Panc1 (cell line): Measurements from ENCODE around the gene AMBRA1. TPM values are rescaled to one million over a fixed set of nuclear protein-coding genes. Genes with fewer than 3 reads are reported as not detected.

Source experiments
- ATAC-seq: fragments of 200-7000 bp; cut with Tn5 transposase; 2 replicates; pipeline ENCODE4 v1.9.1; 2020; ENCODE audit warnings: mild to moderate bottlenecking, moderate library complexity
- BruUV-seq: library from RNA; stranded (reverse); fragments of 400-500 nt; replicated peaks from 2 replicates; lab custom pipeline; 2021; lab: Mats Ljungman, UMichigan
- CTCF ChIA-PET: fragments of 300-600 bp; sonication (Branson Sonifier 250); formaldehyde crosslinking; loops from one replicate; lab custom pipeline; 2022; ENCODE audit warnings: antibody characterized with exemption; lab: Charles Lee
- POLR2A ChIA-PET: fragments of 300-600 bp; sonication (Branson Sonifier 250); formaldehyde crosslinking; loops from one replicate; lab custom pipeline; 2022; ENCODE audit warnings: antibody characterized with exemption; lab: Charles Lee
- DNase-seq: peaks from one replicate; pipeline ENCODE4 v3.0.0-alpha.2; 2010; ENCODE audit warnings: low read depth, low spot score
- H3K27ac ChIP-seq: 2 replicates; pipeline ENCODE4 v1.5.1; 2011; ENCODE audit warnings: mild to moderate bottlenecking, low read length, inconsistent platforms
- H3K27me3 ChIP-seq: fragments of 200-500 bp; sonication (Bioruptor generic); 2 replicates; pipeline ENCODE4 v1.6.0; 2014; ENCODE audit warnings: low read length, inconsistent platforms; ENCODE audit not compliant: control insufficient read depth, insufficient read depth
- H3K36me3 ChIP-seq: fragments of 200-500 bp; sonication (Bioruptor generic); 2 replicates; pipeline ENCODE4 v1.5.1; 2014; ENCODE audit warnings: inconsistent platforms, mild to moderate bottlenecking, low read length, moderate library complexity; ENCODE audit not compliant: control insufficient read depth, insufficient read depth
- H3K4me1 ChIP-seq: 2 replicates; pipeline ENCODE4 v1.5.1; 2011; ENCODE audit warnings: inconsistent platforms, mild to moderate bottlenecking, low read length, moderate library complexity; ENCODE audit not compliant: control insufficient read depth, insufficient read depth
- H3K4me3 ChIP-seq, 2 experiments: 2 replicates each; pipeline ENCODE4 v1.5.1; 2011 to 2012; ENCODE audit warnings: low read depth in 2 of 2, low read length in 2 of 2, mild to moderate bottlenecking in 2 of 2, inconsistent platforms in 1 of 2, moderate library complexity in 1 of 2
- H3K9me3 ChIP-seq: fragments of 200-500 bp; sonication (Bioruptor generic); 2 replicates; pipeline ENCODE4 v1.5.1; 2014; ENCODE audit warnings: low read depth, mild to moderate bottlenecking, inconsistent platforms, low read length, moderate library complexity; ENCODE audit not compliant: control insufficient read depth, insufficient read depth
- POLR2AphosphoS5 ChIP-seq: IDR thresholded peaks from 2 replicates; pipeline ENCODE4 v1.6.1; 2012; ENCODE audit warnings: mild to moderate bottlenecking, low read depth, low read length, moderate library complexity
- SIN3A ChIP-seq: IDR thresholded peaks from 2 replicates; pipeline ENCODE4 v1.6.1; 2012; ENCODE audit warnings: low read depth, mild to moderate bottlenecking, low read length, moderate library complexity, borderline replicate concordance; ENCODE audit not compliant: insufficient read depth
- TCF7L2 ChIP-seq: IDR thresholded peaks from 2 replicates; pipeline ENCODE4 v1.6.1; 2011; ENCODE audit warnings: mild to moderate bottlenecking, low read depth, low read length, inconsistent platforms
- in situ Hi-C: cut with HindIII; loops from 2 replicates; pipeline ENCODE4 v1.10.0; 2016; ENCODE audit warnings: low sequenced_read_pairs, low pct_unique_long_range_greater_than_20kb
- intact Hi-C: fragments of 100-400 bp; cut with micrococcal nuclease; formaldehyde crosslinking; loops from one replicate; pipeline ENCODE4 v1.10.0; 2022; ENCODE audit not compliant: unreplicated experiment
- total RNA-seq: library from RNA; stranded (reverse); gene quantifications from one replicate; pipeline ENCODE4 v1.2.1, GENCODE V29; 2021; ENCODE audit not compliant: unreplicated experiment
- TF ChIP-seq, protein P1 (sequence below): fragments of 450-650 bp; IDR thresholded peaks from 2 replicates; pipeline ENCODE4 v1.5.1; 2017; ENCODE audit warnings: mild to moderate bottlenecking
- TF ChIP-seq, protein P2 (sequence below), 2 experiments: IDR thresholded peaks; 2 replicates each; pipeline ENCODE4 v1.6.1; 2011 to 2012; ENCODE audit warnings: low read depth in 2 of 2, control low read depth in 1 of 2, low read length in 1 of 2, mild to moderate bottlenecking in 1 of 2, moderate library complexity in 1 of 2; ENCODE audit not compliant: insufficient read depth in 1 of 2

The AMBRA1 gene
- total RNA-seq, 1 experiment from 2014 or later = 40.0 TPM

DNA sequence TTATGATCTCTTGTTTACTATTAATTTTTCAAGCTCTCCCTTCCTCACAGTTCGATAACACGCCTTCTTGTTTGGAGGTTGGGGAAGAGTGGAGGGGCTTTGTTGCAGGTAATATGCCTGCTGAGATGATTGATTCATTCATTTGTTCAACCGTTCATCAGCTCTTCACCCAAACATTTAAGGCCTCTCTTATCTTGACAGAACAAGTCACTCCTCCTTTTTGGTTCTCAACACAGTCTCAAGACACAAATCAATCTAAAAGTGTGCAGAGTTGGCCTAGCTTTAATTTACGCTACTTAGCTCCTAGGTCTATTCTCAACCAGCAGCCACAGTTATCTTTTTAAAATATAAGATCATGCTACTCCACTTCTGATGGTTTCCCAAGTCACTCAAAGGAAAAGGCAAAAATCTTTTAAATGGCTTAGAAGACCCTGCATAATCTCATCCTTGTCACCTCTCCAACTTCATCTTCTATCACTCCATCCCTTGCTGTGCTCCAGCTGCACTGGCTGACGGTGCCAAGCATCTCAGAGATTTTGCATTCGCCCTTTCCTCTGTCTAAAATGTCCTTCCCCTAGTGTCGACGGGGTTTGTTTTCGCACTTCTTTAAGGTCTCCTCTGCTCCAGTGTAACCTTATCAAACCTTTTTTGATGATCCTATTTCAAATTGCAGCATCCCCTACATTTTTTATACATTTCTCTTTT lies 60.3 kb downstream of the AMBRA1 start:
- no peak overlapping the region for H3K27ac ChIP-seq
- TF ChIP-seq POLR2AphosphoS5 = no peak
- TF ChIP-seq, protein P1, sequence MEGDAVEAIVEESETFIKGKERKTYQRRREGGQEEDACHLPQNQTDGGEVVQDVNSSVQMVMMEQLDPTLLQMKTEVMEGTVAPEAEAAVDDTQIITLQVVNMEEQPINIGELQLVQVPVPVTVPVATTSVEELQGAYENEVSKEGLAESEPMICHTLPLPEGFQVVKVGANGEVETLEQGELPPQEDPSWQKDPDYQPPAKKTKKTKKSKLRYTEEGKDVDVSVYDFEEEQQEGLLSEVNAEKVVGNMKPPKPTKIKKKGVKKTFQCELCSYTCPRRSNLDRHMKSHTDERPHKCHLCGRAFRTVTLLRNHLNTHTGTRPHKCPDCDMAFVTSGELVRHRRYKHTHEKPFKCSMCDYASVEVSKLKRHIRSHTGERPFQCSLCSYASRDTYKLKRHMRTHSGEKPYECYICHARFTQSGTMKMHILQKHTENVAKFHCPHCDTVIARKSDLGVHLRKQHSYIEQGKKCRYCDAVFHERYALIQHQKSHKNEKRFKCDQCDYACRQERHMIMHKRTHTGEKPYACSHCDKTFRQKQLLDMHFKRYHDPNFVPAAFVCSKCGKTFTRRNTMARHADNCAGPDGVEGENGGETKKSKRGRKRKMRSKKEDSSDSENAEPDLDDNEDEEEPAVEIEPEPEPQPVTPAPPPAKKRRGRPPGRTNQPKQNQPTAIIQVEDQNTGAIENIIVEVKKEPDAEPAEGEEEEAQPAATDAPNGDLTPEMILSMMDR = no peak
- TF ChIP-seq SIN3A = no peak
- TF ChIP-seq, protein P2, sequence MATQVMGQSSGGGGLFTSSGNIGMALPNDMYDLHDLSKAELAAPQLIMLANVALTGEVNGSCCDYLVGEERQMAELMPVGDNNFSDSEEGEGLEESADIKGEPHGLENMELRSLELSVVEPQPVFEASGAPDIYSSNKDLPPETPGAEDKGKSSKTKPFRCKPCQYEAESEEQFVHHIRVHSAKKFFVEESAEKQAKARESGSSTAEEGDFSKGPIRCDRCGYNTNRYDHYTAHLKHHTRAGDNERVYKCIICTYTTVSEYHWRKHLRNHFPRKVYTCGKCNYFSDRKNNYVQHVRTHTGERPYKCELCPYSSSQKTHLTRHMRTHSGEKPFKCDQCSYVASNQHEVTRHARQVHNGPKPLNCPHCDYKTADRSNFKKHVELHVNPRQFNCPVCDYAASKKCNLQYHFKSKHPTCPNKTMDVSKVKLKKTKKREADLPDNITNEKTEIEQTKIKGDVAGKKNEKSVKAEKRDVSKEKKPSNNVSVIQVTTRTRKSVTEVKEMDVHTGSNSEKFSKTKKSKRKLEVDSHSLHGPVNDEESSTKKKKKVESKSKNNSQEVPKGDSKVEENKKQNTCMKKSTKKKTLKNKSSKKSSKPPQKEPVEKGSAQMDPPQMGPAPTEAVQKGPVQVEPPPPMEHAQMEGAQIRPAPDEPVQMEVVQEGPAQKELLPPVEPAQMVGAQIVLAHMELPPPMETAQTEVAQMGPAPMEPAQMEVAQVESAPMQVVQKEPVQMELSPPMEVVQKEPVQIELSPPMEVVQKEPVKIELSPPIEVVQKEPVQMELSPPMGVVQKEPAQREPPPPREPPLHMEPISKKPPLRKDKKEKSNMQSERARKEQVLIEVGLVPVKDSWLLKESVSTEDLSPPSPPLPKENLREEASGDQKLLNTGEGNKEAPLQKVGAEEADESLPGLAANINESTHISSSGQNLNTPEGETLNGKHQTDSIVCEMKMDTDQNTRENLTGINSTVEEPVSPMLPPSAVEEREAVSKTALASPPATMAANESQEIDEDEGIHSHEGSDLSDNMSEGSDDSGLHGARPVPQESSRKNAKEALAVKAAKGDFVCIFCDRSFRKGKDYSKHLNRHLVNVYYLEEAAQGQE (IDR thresholded peaks at IDR 0.05; ENCODE audit: insufficient read depth in 1 of 2, low read depth in 2 of 2, low read length in 1 of 2) = no peak
- TF ChIP-seq TCF7L2 = no peak
- no peaks in the 10 kb centered on the region for H3K9me3 ChIP-seq
- H3K4me3 ChIP-seq = no peak overlapping the region
- in situ Hi-C loops = no loop called here
- ATAC-seq = no peak
- BruUV-seq = no TSS peak
- ChIA-PET CTCF (no interaction called here), POLR2A (no interaction called here)
- H3K27me3 ChIP-seq = no peaks in the 10 kb centered on the region
- intact Hi-C loops = no loop called here
- no peak for DNase-seq
- peaks cover 4% of the 10 kb centered on the region; the same call in 1 of the 2 replicates for H3K4me1 ChIP-seq
- no peaks in the 10 kb centered on the region for H3K36me3 ChIP-seq

DNA sequence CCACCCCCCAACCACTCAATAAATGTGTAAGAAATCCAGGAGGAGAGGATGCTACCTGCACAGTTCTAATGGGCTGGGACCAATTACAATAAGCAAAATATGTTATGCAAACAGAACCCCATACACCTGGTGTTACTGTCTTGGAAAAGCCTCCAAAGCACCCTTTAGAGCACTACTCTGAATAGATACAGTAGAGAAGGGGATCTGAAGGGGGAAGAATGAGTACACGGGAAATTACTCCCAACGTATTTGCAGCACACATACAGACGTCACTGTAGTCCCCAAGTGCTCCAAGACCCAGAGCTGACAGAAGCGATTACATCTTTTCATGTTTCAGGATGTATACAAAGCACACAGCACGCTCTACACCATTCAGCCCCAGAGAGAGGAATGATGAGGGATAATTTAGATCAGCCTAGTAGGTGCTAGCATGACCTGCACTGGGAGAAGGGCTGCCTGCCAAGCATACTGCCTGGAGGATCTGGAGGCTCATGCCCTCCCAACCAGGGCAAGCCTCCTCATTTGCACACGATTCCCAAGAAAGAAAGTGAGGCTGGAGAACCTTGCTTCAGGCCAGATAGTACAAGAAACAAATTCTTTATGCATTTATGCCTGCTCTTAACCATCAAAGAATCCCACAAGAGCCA lies 63.8 kb downstream of the AMBRA1 start:
- TF ChIP-seq, protein P1 = no peak
- TF ChIP-seq, protein P2 (IDR thresholded peaks at IDR 0.05; ENCODE audit: insufficient read depth in 1 of 2, low read depth in 2 of 2, low read length in 1 of 2) = no peak
- TF ChIP-seq POLR2AphosphoS5 (no peak), TCF7L2 (no peak), SIN3A (no peak)
- Histone ChIP-seq H3K27me3 (no peaks in the 10 kb centered on the region), H3K9me3 (peaks cover 7% of the 10 kb centered on the region; the same call in 1 of the 2 replicates), H3K4me3 (no peak overlapping the region), H3K4me1 (no peaks in the 10 kb centered on the region), H3K27ac (no peak overlapping the region), H3K36me3 (no peaks in the 10 kb centered on the region)
- ChIA-PET CTCF (interaction anchor here (0.7 to 1.6 kb wide), 6 partner anchors 15 to 141 kb away, joined by 3 to 8 read pairs (median 4); no protein-coding TSS in a partner anchor), POLR2A (interaction anchor here (1.0 kb wide), 1 partner anchor 40 kb away, joined by 3 read pairs; no protein-coding TSS in a partner anchor)
- BruUV-seq = no TSS peak
- DNase-seq = no peak
- intact Hi-C loops = no loop called here
- in situ Hi-C loops = no loop called here
- ATAC-seq = 0 out of 2 replicates have a peak, but pooled peaks have one; percentile 43
